ENCODE data around the gene MYO9A.

GRCh38 chr15:72098040-72098439 is 19.9 kb downstream of the MYO9A start:
- TF ChIP-seq CTCF (IDR thresholded peaks at IDR 0.05 in 2 of 3, conservative IDR thresholded peaks at IDR 0.05 in 1 of 3; ENCODE audit: borderline replicate concordance in 1 of 3, insufficient read depth in 1 of 3, low read depth in 2 of 3, low read length in 2 of 3) (no peak), ZNF274 (IDR thresholded peaks at IDR 0.05; ENCODE audit: low read depth, low read length) (no peak), POLR2A (IDR thresholded peaks at IDR 0.05; ENCODE audit: borderline replicate concordance, extremely low read depth, insufficient read depth, insufficient read length) (no peak), POLR2AphosphoS5 (IDR thresholded peaks at IDR 0.05; ENCODE audit: low read depth, low read length) (no peak), YY1 (IDR thresholded peaks at IDR 0.05; ENCODE audit: extremely low read depth, insufficient replicate concordance, low read depth, low read length) (no peak), JUND (IDR thresholded peaks at IDR 0.05) (no peak), REST (IDR thresholded peaks at IDR 0.05; ENCODE audit: low read depth) (no peak), SIN3A (IDR thresholded peaks at IDR 0.05; ENCODE audit: low read depth) (no peak), SP1 (IDR thresholded peaks at IDR 0.05; ENCODE audit: low read depth) (no peak), EZH2 (IDR thresholded peaks at IDR 0.05) (no peak), EGR1 (IDR thresholded peaks at IDR 0.05; ENCODE audit: low read depth) (no peak)
